GM23338 (cell line): ENCODE data around the gene ASB15.

Source experiments
- CREB1 ChIP-seq: fragments of 250-450 bp; sonication (Bioruptor Pico); IDR thresholded peaks from 2 replicates; pipeline ENCODE4 v1.5.0; 2020; ENCODE audit warnings: low read depth, mild to moderate bottlenecking, moderate library complexity
- EZH2 ChIP-seq: fragments of 200-600 bp; sonication (generic); IDR thresholded peaks from one replicate; pipeline ENCODE4 v1.8.0; 2017; ENCODE audit warnings: antibody characterized with exemption, mild to moderate bottlenecking, low read depth; ENCODE audit not compliant: unreplicated experiment
- EZH2phosphoT487 ChIP-seq: fragments of 200-600 bp; sonication (generic); IDR thresholded peaks from one replicate; pipeline ENCODE4 v1.8.1; 2018; ENCODE audit warnings: antibody characterized with exemption; ENCODE audit not compliant: unreplicated experiment
- POLR2AphosphoS5 ChIP-seq: IDR thresholded peaks from 2 replicates; pipeline ENCODE4 v1.6.1; 2016; ENCODE audit warnings: antibody characterized with exemption, low read depth
- STAT1 ChIP-seq: IDR thresholded peaks from one replicate; pipeline ENCODE4 v1.6.1; 2016; ENCODE audit warnings: antibody characterized with exemption; ENCODE audit not compliant: unreplicated experiment
- ZNF331 ChIP-seq: fragments of 250-450 bp; sonication (Bioruptor Pico); IDR thresholded peaks from 2 replicates; pipeline ENCODE4 v1.5.0; 2020; ENCODE audit warnings: low read depth, mild to moderate bottlenecking, moderate library complexity
- TF ChIP-seq, protein P1 (sequence below), 2 experiments: fragments of 200-600 bp in 1 of 2; sonication (generic) in 1 of 2; conservative IDR thresholded peaks; 2 replicates each; pipeline versions ENCODE4 v1.5.1 to v1.6.1; 2016 to 2017; ENCODE audit warnings: antibody characterized with exemption in 2 of 2, low read depth in 2 of 2, mild to moderate bottlenecking in 2 of 2, moderate library complexity in 1 of 2
- TF ChIP-seq, protein P2 (sequence below): IDR thresholded peaks from one replicate; pipeline ENCODE4 v1.6.1; 2018; ENCODE audit warnings: antibody characterized with exemption; ENCODE audit not compliant: unreplicated experiment

DNA sequence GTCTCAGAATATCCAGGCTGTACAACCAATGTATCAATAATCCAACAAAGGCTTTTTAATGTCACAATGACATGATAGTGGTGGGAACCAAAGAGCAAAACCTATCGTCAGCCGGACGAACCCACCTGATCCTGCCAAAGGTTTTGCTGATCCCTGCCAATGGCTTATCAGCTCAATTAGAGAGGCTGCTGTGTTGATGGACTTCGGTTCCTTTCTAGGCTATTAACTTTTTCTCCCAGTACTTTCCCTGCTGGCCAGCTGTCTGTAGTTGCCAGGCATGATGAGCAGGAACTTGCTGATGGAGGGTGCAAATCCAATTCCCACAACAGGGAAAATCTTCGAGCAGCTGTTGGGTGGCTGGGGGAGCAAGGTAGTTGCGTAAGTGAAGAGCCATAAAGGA, 56.4 kb downstream of the ASB15 start:
- TF ChIP-seq CREB1 (CRISPR knock-in tag) (no peak), ZNF331 (no peak), EZH2 (no peak), POLR2AphosphoS5 (no peak), EZH2phosphoT487 (no peak), STAT1 (no peak)
- TF ChIP-seq, protein P1, sequence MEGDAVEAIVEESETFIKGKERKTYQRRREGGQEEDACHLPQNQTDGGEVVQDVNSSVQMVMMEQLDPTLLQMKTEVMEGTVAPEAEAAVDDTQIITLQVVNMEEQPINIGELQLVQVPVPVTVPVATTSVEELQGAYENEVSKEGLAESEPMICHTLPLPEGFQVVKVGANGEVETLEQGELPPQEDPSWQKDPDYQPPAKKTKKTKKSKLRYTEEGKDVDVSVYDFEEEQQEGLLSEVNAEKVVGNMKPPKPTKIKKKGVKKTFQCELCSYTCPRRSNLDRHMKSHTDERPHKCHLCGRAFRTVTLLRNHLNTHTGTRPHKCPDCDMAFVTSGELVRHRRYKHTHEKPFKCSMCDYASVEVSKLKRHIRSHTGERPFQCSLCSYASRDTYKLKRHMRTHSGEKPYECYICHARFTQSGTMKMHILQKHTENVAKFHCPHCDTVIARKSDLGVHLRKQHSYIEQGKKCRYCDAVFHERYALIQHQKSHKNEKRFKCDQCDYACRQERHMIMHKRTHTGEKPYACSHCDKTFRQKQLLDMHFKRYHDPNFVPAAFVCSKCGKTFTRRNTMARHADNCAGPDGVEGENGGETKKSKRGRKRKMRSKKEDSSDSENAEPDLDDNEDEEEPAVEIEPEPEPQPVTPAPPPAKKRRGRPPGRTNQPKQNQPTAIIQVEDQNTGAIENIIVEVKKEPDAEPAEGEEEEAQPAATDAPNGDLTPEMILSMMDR (conservative IDR thresholded peaks at IDR 0.05; ENCODE audit: low read depth in 2 of 2): no peak
- TF ChIP-seq, protein P2, sequence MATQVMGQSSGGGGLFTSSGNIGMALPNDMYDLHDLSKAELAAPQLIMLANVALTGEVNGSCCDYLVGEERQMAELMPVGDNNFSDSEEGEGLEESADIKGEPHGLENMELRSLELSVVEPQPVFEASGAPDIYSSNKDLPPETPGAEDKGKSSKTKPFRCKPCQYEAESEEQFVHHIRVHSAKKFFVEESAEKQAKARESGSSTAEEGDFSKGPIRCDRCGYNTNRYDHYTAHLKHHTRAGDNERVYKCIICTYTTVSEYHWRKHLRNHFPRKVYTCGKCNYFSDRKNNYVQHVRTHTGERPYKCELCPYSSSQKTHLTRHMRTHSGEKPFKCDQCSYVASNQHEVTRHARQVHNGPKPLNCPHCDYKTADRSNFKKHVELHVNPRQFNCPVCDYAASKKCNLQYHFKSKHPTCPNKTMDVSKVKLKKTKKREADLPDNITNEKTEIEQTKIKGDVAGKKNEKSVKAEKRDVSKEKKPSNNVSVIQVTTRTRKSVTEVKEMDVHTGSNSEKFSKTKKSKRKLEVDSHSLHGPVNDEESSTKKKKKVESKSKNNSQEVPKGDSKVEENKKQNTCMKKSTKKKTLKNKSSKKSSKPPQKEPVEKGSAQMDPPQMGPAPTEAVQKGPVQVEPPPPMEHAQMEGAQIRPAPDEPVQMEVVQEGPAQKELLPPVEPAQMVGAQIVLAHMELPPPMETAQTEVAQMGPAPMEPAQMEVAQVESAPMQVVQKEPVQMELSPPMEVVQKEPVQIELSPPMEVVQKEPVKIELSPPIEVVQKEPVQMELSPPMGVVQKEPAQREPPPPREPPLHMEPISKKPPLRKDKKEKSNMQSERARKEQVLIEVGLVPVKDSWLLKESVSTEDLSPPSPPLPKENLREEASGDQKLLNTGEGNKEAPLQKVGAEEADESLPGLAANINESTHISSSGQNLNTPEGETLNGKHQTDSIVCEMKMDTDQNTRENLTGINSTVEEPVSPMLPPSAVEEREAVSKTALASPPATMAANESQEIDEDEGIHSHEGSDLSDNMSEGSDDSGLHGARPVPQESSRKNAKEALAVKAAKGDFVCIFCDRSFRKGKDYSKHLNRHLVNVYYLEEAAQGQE: no peak
